ENCODE results near the gene GPX6.
A peak's percentile ranks its signal among the peaks of the same experiment; 100 is the strongest.
"Not testable (repeated sequence)": the region's sequence is repeated elsewhere in the genome, so short reads cannot be mapped to it uniquely, and the experiment has no call there.

Gene GPX6

GRCh38 chr6:28523241-28523622, 7.6 kb upstream of the GPX6 start:
- DNase-seq, result peak; percentile 45

- no peak for DNase-seq
These were observed 7.1 kb upstream of the GPX6 start for GRCh38 chr6:28522594-28523240.

GRCh38 chr6:28517964-28518363, 2.4 kb upstream of the GPX6 start:
- DNase-seq, result no peak

DNA sequence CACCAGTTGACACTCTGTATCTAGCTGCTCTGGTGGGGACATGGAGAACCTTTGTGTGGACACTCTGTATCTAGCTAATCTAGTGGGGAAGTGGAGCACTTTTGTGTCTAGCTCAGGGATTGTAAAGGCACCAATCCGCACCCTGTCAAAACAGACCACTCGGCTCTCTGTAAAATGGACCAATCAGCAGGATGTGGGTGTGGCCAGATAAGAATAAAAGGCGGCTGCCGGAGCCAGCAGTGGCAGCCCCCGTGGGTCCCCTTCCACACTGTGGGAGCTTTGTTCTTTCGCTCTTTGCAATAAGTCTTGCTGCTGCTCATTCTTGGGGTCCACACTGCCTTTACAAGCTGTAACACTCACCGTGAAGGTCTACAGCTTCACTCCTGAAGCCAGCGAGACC, 3.2 kb downstream of the GPX6 start:
- DNase-seq, result not testable (repeated sequence)

GRCh38 chr6:28511628-28512300, 3.8 kb downstream of the GPX6 start:
- DNase-seq, result no peak

GRCh38 chr6:28506807-28507475, 8.7 kb downstream of the GPX6 start:
- DNase-seq, result peak; percentile 11

DNA sequence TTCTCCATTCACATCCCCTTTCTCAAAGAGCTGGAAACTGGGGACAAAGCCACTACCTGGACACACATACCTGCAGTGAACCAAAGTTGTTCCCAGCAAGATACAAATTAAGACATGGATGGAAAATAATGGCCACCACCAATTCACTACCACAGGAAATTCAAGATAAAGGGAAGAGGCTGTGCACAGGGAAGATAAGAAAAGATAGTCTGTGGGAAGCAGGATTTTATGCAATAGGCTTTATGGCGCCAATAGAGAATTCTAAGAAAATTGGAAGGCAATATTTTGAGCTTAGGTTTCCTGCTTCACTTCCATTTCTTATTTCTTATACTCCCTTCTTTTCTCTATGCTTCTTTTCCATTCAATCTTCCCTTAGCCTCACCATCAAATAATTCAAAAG, 9.9 kb downstream of the GPX6 start:
- no peak for DNase-seq

- DNase-seq, result not testable (repeated sequence)
These were observed 12.8 kb downstream of the GPX6 start for GRCh38 chr6:28502709-28503305.

DNA sequence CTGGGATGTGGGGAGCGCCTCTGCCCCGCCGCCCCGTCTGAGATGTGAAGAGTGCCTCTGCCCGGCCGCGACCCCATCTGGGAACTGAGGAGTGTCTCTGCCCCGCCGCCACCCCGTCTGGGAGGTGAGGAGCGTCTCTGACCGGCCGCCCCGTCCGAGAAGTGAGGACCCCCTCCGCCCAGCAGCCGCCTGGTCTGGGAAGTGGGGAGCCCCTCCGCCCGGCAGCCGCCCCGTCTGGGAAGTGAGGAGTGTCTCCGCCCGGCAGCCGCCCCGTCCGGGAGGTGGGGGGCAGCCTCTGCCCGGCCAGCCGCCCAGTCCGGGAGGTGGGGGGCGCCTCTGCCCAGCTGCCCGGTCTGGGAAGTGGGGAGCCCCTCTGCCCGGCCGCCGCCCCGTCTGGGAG, 13.5 kb downstream of the GPX6 start:
- not testable (repeated sequence) for DNase-seq

GRCh38 chr6:28501259-28501658, 14.3 kb downstream of the GPX6 start:
- DNase-seq, result no peak

GRCh38 chr6:28497893-28498292, 17.7 kb downstream of the GPX6 start:
- no peak for DNase-seq

DNA sequence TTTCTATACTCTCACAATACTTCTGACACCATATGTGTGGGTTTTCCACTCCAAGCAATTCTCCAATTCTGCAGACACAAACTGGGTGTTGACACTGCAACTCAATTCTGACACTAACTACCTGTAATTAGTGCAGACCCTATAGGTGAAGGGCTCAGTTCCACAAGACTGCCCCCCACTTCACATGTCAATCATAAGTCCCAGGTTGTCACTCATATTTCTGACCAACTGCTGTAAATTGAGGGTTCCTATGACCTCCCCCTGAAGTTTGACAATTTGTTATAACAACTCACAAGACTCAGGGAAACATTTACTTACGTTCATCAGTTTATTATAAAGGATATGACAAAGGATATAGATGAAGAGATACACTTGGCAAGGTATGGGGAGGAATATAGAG, 18.3 kb downstream of the GPX6 start:
- DNase-seq, result no peak

DNA sequence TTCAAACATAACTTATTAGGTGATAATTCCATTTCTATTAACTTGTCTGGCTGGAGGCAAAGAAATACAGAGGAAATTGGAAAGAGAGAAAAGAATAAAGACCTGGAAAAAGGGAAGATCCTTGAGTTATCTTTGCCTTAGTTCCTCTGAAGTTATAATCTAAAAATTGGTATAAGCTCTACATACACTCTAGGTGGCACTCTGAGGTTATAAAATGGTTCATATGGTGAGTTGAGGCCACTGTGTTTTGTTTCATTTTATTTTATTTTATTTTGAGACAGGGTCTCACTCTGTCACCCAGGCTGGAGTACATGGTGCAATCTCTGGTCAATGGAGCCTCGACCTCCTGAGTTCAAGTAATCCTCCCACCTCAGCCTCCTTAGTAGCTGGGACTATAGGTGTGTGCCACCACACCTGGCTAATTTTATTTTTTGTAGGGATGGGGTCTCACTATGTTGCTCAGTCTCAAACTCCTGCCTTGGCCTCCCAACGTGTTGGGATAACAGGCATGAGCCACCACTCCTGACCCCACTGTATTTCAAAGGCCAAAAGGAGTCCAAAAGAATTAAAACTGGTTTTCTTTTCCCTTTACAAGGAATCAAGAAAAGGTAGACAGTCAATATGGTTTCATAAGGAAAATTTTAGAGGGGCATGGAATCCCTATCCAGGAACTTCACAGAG, 19.4 kb downstream of the GPX6 start:
- DNase-seq, result peak; percentile 25

DNA sequence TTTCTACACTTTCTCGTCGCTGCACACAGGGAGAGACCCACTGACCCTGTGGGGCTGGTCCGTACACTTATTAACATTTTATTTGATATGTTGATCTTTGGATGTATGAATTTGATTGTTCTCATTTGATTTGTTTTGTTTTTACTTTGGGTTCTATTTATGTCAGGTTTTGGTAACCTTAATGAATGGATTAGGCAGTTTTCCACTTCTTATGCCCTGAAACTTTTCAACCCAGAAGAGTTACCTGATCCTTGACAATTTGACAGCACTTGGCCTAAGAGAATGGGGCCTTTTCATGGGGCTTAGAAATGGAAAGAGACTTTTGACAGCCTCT, 23.6 kb downstream of the GPX6 start:
- no peak for DNase-seq

- no peak for DNase-seq
These were observed 25.2 kb downstream of the GPX6 start for GRCh38 chr6:28490205-28490890.

DNA sequence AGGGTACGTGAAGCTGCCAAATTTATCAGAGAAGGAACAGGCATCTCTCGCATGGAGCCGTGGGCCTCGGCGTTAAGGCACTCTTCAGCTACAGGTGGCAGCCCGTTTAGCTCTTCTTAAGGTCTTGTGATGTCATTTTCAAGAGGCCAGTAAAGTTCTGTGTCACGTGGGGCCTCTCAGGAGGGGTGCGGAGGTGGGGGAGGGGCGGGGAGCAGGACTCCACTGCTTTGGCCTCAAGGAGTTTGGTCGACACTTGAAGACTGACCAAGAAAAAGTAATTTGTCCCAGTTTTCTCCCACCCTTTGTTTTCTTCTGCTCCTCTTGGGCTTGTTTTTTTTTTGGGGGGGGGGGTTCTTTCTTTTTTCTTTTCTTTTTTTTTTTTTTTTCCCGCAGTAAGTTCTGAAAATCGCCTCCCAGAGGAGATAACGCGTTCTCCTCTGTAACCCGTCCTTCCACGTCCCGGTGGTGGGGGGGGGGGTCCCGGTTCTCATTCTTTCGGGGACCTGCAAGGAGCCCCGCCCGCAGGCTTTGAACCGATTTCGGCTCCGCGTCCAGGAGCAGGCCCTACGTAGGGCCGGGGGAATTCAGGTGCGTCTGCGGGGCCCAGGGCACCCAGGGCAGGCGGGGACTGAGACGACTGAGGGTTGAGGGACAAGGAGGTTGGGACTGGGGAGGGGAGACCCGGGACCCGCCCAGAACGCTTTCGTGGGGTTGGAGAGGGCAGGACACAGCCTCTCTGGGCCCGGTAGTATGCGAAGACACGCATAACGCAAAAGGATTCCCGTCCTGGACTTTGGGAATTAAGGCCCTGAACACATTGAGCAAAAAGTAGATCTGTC, 26.0 kb downstream of the GPX6 start:
- peak; percentile 39 for DNase-seq

DNA sequence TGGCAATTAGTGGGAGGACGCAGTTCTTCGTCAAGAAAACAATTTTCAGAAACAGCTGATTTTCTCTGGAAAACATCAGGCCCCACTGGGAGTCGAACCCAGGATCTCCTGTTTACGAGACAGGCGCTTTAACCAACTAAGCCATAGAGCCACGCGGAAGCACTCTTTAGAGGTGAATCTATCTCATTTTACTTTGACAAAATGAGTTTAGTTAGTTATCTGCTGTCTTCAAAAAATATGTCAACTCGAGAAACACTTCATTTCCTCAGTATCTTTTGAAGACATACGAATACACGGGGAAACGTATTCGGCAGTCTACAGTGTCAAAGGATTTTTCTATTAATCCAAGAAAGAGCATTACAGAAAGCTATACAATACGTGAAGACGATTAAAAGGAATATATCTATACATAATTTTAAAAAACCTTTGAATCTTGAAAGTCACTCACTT, 26.7 kb downstream of the GPX6 start:
- DNase-seq, result peak; percentile 33

- no peak for DNase-seq
These were observed 28.4 kb downstream of the GPX6 start for GRCh38 chr6:28486988-28487742.

DNA sequence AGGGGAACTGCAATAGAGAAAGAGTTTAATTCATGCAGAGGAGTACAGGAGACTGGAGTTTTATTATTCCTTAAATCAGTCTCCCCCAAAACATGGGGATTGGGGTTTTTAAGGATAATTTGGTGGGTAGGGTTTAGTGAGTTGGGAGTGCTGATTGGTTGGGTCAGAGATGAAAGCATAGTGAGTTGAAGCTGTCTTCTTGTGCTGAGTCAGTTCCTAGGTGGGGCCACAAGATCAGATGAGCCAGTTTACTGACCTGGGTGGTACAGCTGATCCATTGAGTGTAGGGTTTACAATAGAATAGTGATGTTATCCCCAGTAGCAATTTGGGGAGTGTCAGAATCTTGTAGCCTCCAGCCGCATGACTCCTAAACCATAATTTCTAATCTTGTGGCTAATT, 29.1 kb downstream of the GPX6 start:
- no peak for DNase-seq

DNA sequence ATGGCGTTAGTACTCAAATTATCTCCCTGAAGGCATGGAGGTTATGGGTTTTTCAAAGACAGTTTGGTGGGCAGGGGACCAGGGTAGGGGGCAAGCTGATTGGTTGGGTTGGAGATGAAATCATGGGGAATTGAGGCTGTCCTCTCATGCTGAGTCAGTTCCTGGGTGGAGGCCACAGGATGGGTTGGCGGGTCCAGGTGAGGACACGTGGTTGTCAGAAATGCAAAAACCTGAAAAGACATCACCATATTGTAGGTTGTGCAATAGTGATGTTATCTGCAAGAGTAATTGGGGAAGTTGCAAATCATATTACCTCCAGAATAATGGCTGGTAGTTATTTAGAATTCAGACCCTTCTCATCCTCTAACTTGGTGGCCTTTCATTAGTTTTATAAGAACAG, 30.1 kb downstream of the GPX6 start:
- DNase-seq, result no peak
